K562 (cell line): Measurements from ENCODE around the gene C9orf153. TPM values are rescaled to one million over a fixed set of nuclear protein-coding genes. Genes with fewer than 3 reads are reported as not detected.

Experiments
- ATAC-seq: fragments of 200-7000 bp; cut with Tn5 transposase; 3 replicates; pipeline ENCODE4 v1.9.1; 2020; ENCODE audit warnings: moderate library complexity
- BruUV-seq: library from RNA; stranded (reverse); fragments of 400-500 nt; replicated peaks from 2 replicates; lab custom pipeline; 2021; lab: Mats Ljungman, UMichigan
- CTCF ChIA-PET: fragments of 300-600 bp; formaldehyde crosslinking; extraction: SDS; loops from one replicate; lab custom pipeline; 2021; ENCODE audit warnings: low intra/inter-chr PET ratio; lab: Yijun Ruan, JAX
- POLR2A ChIA-PET: fragments of 300-600, 350-650 bp; sonication (Branson Sonifier 250); formaldehyde crosslinking; extraction: SDS; loops from one replicate; lab custom pipeline; 2021; ENCODE audit warnings: antibody characterized with exemption, inconsistent platforms; lab: Yijun Ruan, JAX
- DNase-seq, 4 experiments: peaks; one replicate each; pipeline versions ENCODE4 v3.0.0 to v3.0.0-alpha.2; 2011 to 2018; ENCODE audit warnings: low spot score in 3 of 4, mixed read lengths in 3 of 4; ENCODE audit errors: extremely low read depth in 1 of 4
- FAIRE-seq: peaks from 2 replicates; lab custom pipeline; 2011; peaks lifted over from hg19 to GRCh38; lab: Jason Lieb, UNC
- H2AFZ ChIP-seq: 2 replicates; pipeline ENCODE4 v1.6.0; 2011; ENCODE audit warnings: low read depth, low read length, control low read depth, inconsistent platforms
- H3K27ac ChIP-seq: fragments of 200-600 bp; 3 replicates; pipeline ENCODE4 v1.8.0; 2011; ENCODE audit warnings: low read depth, mild to moderate bottlenecking, control low read depth, inconsistent platforms, low read length, moderate library complexity, mixed read lengths; ENCODE audit errors: extremely low read depth
- H3K27me3 ChIP-seq, 2 experiments: fragments of 300-600 bp in 1 of 2; 2 replicates in 1 of 2; 3 replicates in 1 of 2; pipeline versions ENCODE4 v1.6.0 to v1.8.0; 2011; ENCODE audit warnings: inconsistent platforms in 2 of 2, low read length in 2 of 2, mild to moderate bottlenecking in 1 of 2, mixed read lengths in 1 of 2, moderate library complexity in 1 of 2; ENCODE audit not compliant: control insufficient read depth in 2 of 2, insufficient read depth in 2 of 2
- H3K36me3 ChIP-seq: fragments of 300-600 bp; 3 replicates; pipeline ENCODE4 v1.8.0; 2011; ENCODE audit warnings: mild to moderate bottlenecking, low read length, inconsistent platforms; ENCODE audit not compliant: control insufficient read depth, insufficient read depth
- H3K4me1 ChIP-seq, 2 experiments: fragments of 200-600 bp in 1 of 2; replicated peaks in 1 of 2; 2 replicates in 1 of 2; 3 replicates in 1 of 2; pipeline versions ENCODE4 v1.5.1 to v1.8.0; 2011; ENCODE audit warnings: inconsistent platforms in 2 of 2, low read length in 2 of 2, mild to moderate bottlenecking in 1 of 2, mixed read lengths in 1 of 2, moderate library complexity in 1 of 2; ENCODE audit not compliant: control insufficient read depth in 2 of 2, insufficient read depth in 2 of 2
- H3K4me2 ChIP-seq: 2 replicates; pipeline ENCODE4 v1.6.1; 2011; ENCODE audit warnings: low read length, control low read depth, inconsistent platforms, mixed read lengths; ENCODE audit not compliant: insufficient read depth
- H3K4me3 ChIP-seq: fragments of 200-600 bp; sonication (generic), shearing (Covaris generic); 2 replicates; pipeline ENCODE4 v1.5.1; 2016; ENCODE audit warnings: control low read depth, inconsistent platforms
- H3K79me2 ChIP-seq: fragments of 200-600 bp; 3 replicates; pipeline ENCODE4 v1.8.0; 2011; ENCODE audit warnings: low read length, inconsistent platforms; ENCODE audit not compliant: control insufficient read depth, insufficient read depth
- H3K9ac ChIP-seq, 2 experiments: 2 replicates each; pipeline versions ENCODE4 v1.6.0 to v1.6.1; 2011; ENCODE audit warnings: low read depth in 2 of 2, low read length in 2 of 2, control low read depth in 1 of 2, inconsistent platforms in 1 of 2, mild to moderate bottlenecking in 1 of 2, mixed read lengths in 1 of 2; ENCODE audit not compliant: insufficient read depth in 1 of 2
- H3K9me1 ChIP-seq: one replicate; pipeline ENCODE4 v1.6.0; 2011; ENCODE audit warnings: inconsistent platforms, mild to moderate bottlenecking, low read length, moderate library complexity; ENCODE audit not compliant: control insufficient read depth, insufficient read depth
- H3K9me3 ChIP-seq: replicated peaks from 2 replicates; pipeline ENCODE4 v1.5.1; 2011; ENCODE audit warnings: low read depth, low read length, inconsistent platforms; ENCODE audit not compliant: control insufficient read depth, insufficient read depth
- H4K20me1 ChIP-seq: replicated peaks from 2 replicates; pipeline ENCODE4 v1.6.1; 2011; ENCODE audit warnings: low read length, inconsistent platforms, mixed read lengths; ENCODE audit not compliant: control insufficient read depth, insufficient read depth
- ATF1 ChIP-seq, 2 experiments: fragments of 450-650 bp in 1 of 2; IDR thresholded peaks; 2 replicates each; pipeline ENCODE4 v1.6.1; 2016; ENCODE audit warnings: missing compliant biosample characterization in 1 of 2, missing genetic modification characterization in 1 of 2
- CBFA2T3 ChIP-seq: fragments of 450-650 bp; IDR thresholded peaks from 2 replicates; pipeline ENCODE4 v1.6.1; 2017
- EP300 ChIP-seq: IDR thresholded peaks from 2 replicates; pipeline ENCODE4 v1.6.1; 2012; ENCODE audit warnings: low read length, improper control_type of control experiment
- FOS ChIP-seq: IDR thresholded peaks from 3 replicates; pipeline ENCODE4 v1.6.1; 2011; ENCODE audit not compliant: insufficient read length; ENCODE audit errors: extremely low read depth
- HDAC2 ChIP-seq: fragments of 450-650 bp; IDR thresholded peaks from 2 replicates; pipeline ENCODE4 v1.6.1; 2016; ENCODE audit warnings: mild to moderate bottlenecking
- NFE2L1 ChIP-seq: fragments of 450-650 bp; IDR thresholded peaks from 2 replicates; pipeline ENCODE4 v1.6.1; 2016; ENCODE audit warnings: missing genetic modification characterization, low read depth, mild to moderate bottlenecking, missing compliant biosample characterization, moderate library complexity, borderline replicate concordance
- NFIC ChIP-seq: fragments of 450-650 bp; IDR thresholded peaks from 2 replicates; pipeline ENCODE4 v1.6.1; 2017; ENCODE audit warnings: mild to moderate bottlenecking, inconsistent platforms
- POU5F1 ChIP-seq: fragments of 150-350 bp; IDR thresholded peaks from 2 replicates; pipeline ENCODE4 v1.6.1; 2014; ENCODE audit warnings: borderline replicate concordance, low read length, low read depth, mild to moderate bottlenecking; ENCODE audit not compliant: partially characterized antibody
- PYGO2 ChIP-seq: fragments of 450-650 bp; IDR thresholded peaks from 2 replicates; pipeline ENCODE4 v1.6.1; 2016; ENCODE audit warnings: mild to moderate bottlenecking, missing genetic modification characterization, moderate library complexity, missing compliant biosample characterization
- RFX7 ChIP-seq: fragments of 250-450 bp; sonication (Bioruptor Pico); IDR thresholded peaks from 2 replicates; pipeline ENCODE4 v1.5.1; 2021; ENCODE audit warnings: mild to moderate bottlenecking
- SMARCA4 ChIP-seq: fragments of 450-650 bp; IDR thresholded peaks from 2 replicates; pipeline ENCODE4 v1.6.1; 2016
- SRSF9 ChIP-seq: fragments of 200-400 bp; formaldehyde crosslinking; IDR thresholded peaks from 2 replicates; pipeline ENCODE4 v1.6.1; 2017; ENCODE audit warnings: low read depth, low read length, borderline replicate concordance
- TAL1 ChIP-seq: fragments of 450-650 bp; IDR thresholded peaks from 2 replicates; pipeline ENCODE4 v1.6.1; 2016; ENCODE audit warnings: mild to moderate bottlenecking
- TRIM24 ChIP-seq, 2 experiments: fragments of 450-650 bp; IDR thresholded peaks; 2 replicates each; pipeline ENCODE4 v1.6.1; 2016
- YY1 ChIP-seq, 3 experiments: IDR thresholded peaks; 2 replicates each; pipeline ENCODE4 v1.6.1; 2011; ENCODE audit warnings: low read length in 2 of 3, mild to moderate bottlenecking in 2 of 3, moderate library complexity in 2 of 3, borderline replicate concordance in 1 of 3, control low read depth in 1 of 3, low read depth in 1 of 3; ENCODE audit not compliant: insufficient read depth in 3 of 3, insufficient replicate concordance in 2 of 3, control insufficient read depth in 1 of 3, insufficient read length in 1 of 3; ENCODE audit errors: extremely low read depth in 1 of 3
- WGBS: fragments of 100-300 bp; shearing (Covaris generic); methylation state at CpG from one replicate; pipeline ENCODE4 v1.1.6; 2016; ENCODE audit warnings: low coverage, mixed read lengths; ENCODE audit not compliant: insufficient coverage; ENCODE audit errors: missing lambda C conversion rate; 5-methylcytosine and 5-hydroxymethylcytosine counted together
- in situ Hi-C: fragments of 300-500 bp; cut with MboI; formaldehyde crosslinking; loops from 4 replicates; pipeline ENCODE4 v1.15.0; 2018; ENCODE audit warnings: inconsistent platforms, mixed read lengths
- intact Hi-C: fragments of 100-400 bp; cut with micrococcal nuclease; formaldehyde crosslinking; loops from 2 replicates; pipeline ENCODE4 v1.14.2; 2022
- polyA plus RNA-seq, 8 experiments: library from polyadenylated mRNA; depleted of rRNA in 4 of 8; stranded (reverse) in 5 of 8; unstranded in 3 of 8; fragments of >200 nt; fragmentation: Nextera tagmentation in 2 of 8; fragmentation: Illumina TruSeq in 1 of 8; extraction: Ambion mirVana in 2 of 8; extraction: Trizol in 1 of 8; gene quantifications; 2 replicates each; pipeline versions ENCODE4 v1.2.1 to v1.2.3, GENCODE V29; 2011 to 2014; ENCODE audit warnings: inconsistent platforms in 1 of 8, missing spikeins in 1 of 8
- total RNA-seq, 7 experiments: library from RNA; depleted of rRNA in 6 of 7; stranded (reverse); fragments of >200 nt in 6 of 7; fragmentation: Illumina TruSeq in 2 of 7; extraction: Trizol in 2 of 7; gene quantifications; 2 replicates each; pipeline versions ENCODE4 v1.2.1 to v1.2.3, GENCODE V29; 2011 to 2021; ENCODE audit warnings: low replicate concordance in 1 of 7
- TF ChIP-seq, protein P1 (sequence below): fragments of 250-450 bp; sonication (Bioruptor Pico); IDR thresholded peaks from 2 replicates; pipeline ENCODE4 v1.9.0; 2021; ENCODE audit warnings: mild to moderate bottlenecking
- TF ChIP-seq, protein P2 (sequence below): sonication (generic); formaldehyde crosslinking; IDR thresholded peaks from 2 replicates; pipeline ENCODE4 v1.4.0; 2020; ENCODE audit warnings: mild to moderate bottlenecking, missing genetic modification reagents
- TF ChIP-seq, protein P3 (sequence below): fragments of 250-450 bp; sonication (Bioruptor Pico); IDR thresholded peaks from 2 replicates; pipeline ENCODE4 v1.8.0; 2021; ENCODE audit warnings: moderate library complexity, mild to moderate bottlenecking, inconsistent platforms

C9orf153 gene
- total and polyA plus RNA-seq, 9 of the 15 experiments (the other 6 are each of a cell fraction or from before 2014, with no cell fraction given): 0.07 to 1.2 (median 0.11) TPM; not detected in 5

DNA sequence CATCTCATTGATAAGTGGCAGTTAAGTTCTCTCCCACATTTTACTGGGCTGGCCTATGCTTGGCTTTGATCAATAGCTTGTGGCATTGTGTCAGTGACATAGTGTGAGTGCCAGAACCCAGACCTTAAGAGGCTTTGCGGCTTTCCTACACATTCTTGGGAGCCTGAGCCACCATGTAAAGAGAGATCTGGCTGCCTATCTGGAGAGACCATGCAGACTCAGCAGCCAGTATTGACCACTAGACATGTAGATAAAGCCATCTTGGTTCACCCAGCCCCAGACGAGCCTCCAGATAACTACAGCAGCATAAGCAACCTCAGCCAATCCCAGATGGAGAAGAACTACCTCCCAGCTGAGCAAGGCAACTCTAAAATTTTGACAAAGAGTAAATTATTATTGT is 28.6 kb downstream of the C9orf153 start:
- 0% methylated on average over 2 of the region's 2 CpGs for WGBS
- BruUV-seq: no TSS peak
- intact Hi-C loops (no loop called here), in situ Hi-C loops (loop anchor here (25.0 kb wide), 1 partner anchor 419 kb away; no protein-coding TSS in a partner anchor)
- Histone ChIP-seq H3K9me3 (no peaks in the 10 kb centered on the region), H3K27me3 (no peaks in the 10 kb centered on the region), H3K4me1 (no peaks in the 10 kb centered on the region; a peak in 1 of 5 replicates), H4K20me1 (no peaks in the 10 kb centered on the region), H3K4me2 (no peak overlapping the region), H2AFZ (no peak overlapping the region), H3K9me1 (no peaks in the 10 kb centered on the region), H3K36me3 (no peaks in the 10 kb centered on the region), H3K9ac (no peak overlapping the region), H3K27ac (no peak overlapping the region), H3K4me3 (no peak overlapping the region), H3K79me2 (no peaks in the 10 kb centered on the region)
- peak; percentile 71 for ATAC-seq
- CTCF ChIA-PET: no interaction called here
- DNase-seq: peak; percentile 49 to 67 (median 57)
- FAIRE-seq: peak; percentile 37
- POLR2A ChIA-PET: no interaction called here
- TF ChIP-seq HDAC2 (0 out of 2 replicates have a peak, but pooled peaks have one; percentile 22), EP300 (peak; percentile 23; the same call in 1 of the 2 replicates), POU5F1 (no peak), PYGO2 (tag) (no peak), YY1 (IDR thresholded peaks at IDR 0.05; ENCODE audit: borderline replicate concordance in 1 of 3, control insufficient read depth in 1 of 3, extremely low read depth in 1 of 3, insufficient read depth in 3 of 3, insufficient read length in 1 of 3, insufficient replicate concordance in 2 of 3, low read depth in 1 of 3, low read length in 2 of 3) (peak in 1 of 3 experiments; percentile 13), NFE2L1 (tag) (no peak), TAL1 (peak; percentile 84), RFX7 (CRISPR knock-in tag) (no peak), NFIC (peak; percentile 41; the same call in 1 of the 2 replicates), TRIM24 (IDR thresholded peaks at IDR 0.05) (peak; percentile 69 to 75; a peak in 3 of 4 replicates), SRSF9 (no peak), SMARCA4 (0 out of 2 replicates have a peak, but pooled peaks have one; percentile 22), FOS (no peak), ATF1 (CRISPR knock-in tag; IDR thresholded peaks at IDR 0.05) (no peak), ATF1 (tag; IDR thresholded peaks at IDR 0.05) (no peak), CBFA2T3 (peak; percentile 89)
- TF ChIP-seq, protein P1, sequence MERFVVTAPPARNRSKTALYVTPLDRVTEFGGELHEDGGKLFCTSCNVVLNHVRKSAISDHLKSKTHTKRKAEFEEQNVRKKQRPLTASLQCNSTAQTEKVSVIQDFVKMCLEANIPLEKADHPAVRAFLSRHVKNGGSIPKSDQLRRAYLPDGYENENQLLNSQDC: no peak
- TF ChIP-seq, protein P2, sequence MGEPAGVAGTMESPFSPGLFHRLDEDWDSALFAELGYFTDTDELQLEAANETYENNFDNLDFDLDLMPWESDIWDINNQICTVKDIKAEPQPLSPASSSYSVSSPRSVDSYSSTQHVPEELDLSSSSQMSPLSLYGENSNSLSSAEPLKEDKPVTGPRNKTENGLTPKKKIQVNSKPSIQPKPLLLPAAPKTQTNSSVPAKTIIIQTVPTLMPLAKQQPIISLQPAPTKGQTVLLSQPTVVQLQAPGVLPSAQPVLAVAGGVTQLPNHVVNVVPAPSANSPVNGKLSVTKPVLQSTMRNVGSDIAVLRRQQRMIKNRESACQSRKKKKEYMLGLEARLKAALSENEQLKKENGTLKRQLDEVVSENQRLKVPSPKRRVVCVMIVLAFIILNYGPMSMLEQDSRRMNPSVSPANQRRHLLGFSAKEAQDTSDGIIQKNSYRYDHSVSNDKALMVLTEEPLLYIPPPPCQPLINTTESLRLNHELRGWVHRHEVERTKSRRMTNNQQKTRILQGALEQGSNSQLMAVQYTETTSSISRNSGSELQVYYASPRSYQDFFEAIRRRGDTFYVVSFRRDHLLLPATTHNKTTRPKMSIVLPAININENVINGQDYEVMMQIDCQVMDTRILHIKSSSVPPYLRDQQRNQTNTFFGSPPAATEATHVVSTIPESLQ (CRISPR knock-in tag): no peak
- TF ChIP-seq, protein P3, sequence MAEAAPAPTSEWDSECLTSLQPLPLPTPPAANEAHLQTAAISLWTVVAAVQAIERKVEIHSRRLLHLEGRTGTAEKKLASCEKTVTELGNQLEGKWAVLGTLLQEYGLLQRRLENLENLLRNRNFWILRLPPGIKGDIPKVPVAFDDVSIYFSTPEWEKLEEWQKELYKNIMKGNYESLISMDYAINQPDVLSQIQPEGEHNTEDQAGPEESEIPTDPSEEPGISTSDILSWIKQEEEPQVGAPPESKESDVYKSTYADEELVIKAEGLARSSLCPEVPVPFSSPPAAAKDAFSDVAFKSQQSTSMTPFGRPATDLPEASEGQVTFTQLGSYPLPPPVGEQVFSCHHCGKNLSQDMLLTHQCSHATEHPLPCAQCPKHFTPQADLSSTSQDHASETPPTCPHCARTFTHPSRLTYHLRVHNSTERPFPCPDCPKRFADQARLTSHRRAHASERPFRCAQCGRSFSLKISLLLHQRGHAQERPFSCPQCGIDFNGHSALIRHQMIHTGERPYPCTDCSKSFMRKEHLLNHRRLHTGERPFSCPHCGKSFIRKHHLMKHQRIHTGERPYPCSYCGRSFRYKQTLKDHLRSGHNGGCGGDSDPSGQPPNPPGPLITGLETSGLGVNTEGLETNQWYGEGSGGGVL (CRISPR knock-in tag): no peak
